SK-N-SH (cell line): ENCODE data around the gene SBK1. TPM values are rescaled to one million over a fixed set of nuclear protein-coding genes. Genes with fewer than 3 reads are reported as not detected.

ENCODE experiments used
- CTCF ChIA-PET: fragments of 300-600, 350-600 bp; formaldehyde crosslinking; extraction: SDS; loops from one replicate; lab custom pipeline; 2021; lab: Yijun Ruan, JAX
- POLR2A ChIA-PET: fragments of 350-600 bp; sonication (Branson Sonifier 250); formaldehyde crosslinking; extraction: SDS; loops from one replicate; lab custom pipeline; 2020; ENCODE audit warnings: antibody characterized with exemption, inconsistent platforms; lab: Yijun Ruan, JAX
- DNase-seq: peaks from one replicate; pipeline ENCODE4 v3.0.0; 2012
- H2AFZ ChIP-seq: fragments of 200-600 bp; sonication (generic); 2 replicates; pipeline ENCODE4 v1.8.1; 2016; ENCODE audit warnings: antibody characterized with exemption, mild to moderate bottlenecking, low read depth
- H3F3A ChIP-seq: fragments of 200-600 bp; sonication (generic); replicated peaks from 2 replicates; pipeline ENCODE3; 2016; ENCODE audit warnings: antibody characterized with exemption, mild to moderate bottlenecking; ENCODE audit not compliant: insufficient read depth
- H3K27ac ChIP-seq, 2 experiments: fragments of 200-500 bp in 1 of 2; fragments of 200-600 bp in 1 of 2; sonication (Bioruptor generic) in 1 of 2; sonication (generic), shearing (Covaris generic) in 1 of 2; 2 replicates each; pipeline versions ENCODE4 v1.5.1 to v1.6.1; 2014 to 2016; ENCODE audit warnings: low read depth in 2 of 2, inconsistent platforms in 1 of 2, low read length in 1 of 2, mild to moderate bottlenecking in 1 of 2, mixed read lengths in 1 of 2
- H3K27me3 ChIP-seq: fragments of 200-600 bp; sonication (generic), shearing (Covaris generic); 2 replicates; pipeline ENCODE4 v1.6.1; 2016; ENCODE audit warnings: mixed run types; ENCODE audit not compliant: insufficient read depth
- H3K36me3 ChIP-seq, 2 experiments: fragments of 200-500 bp in 1 of 2; fragments of 200-600 bp in 1 of 2; sonication (Bioruptor generic) in 1 of 2; sonication (generic) in 1 of 2; replicated peaks in 1 of 2; 2 replicates each; pipeline versions ENCODE3 to v1.5.1; 2014 to 2016; ENCODE audit warnings: low read length in 1 of 2, mild to moderate bottlenecking in 1 of 2; ENCODE audit not compliant: insufficient read depth in 2 of 2, control insufficient read depth in 1 of 2
- H3K4me1 ChIP-seq, 2 experiments: fragments of 200-500 bp in 1 of 2; fragments of 200-600 bp in 1 of 2; sonication (Bioruptor generic) in 1 of 2; sonication (generic), shearing (Covaris generic) in 1 of 2; 2 replicates each; pipeline versions ENCODE4 v1.5.1 to v1.6.1; 2014 to 2016; ENCODE audit warnings: low read depth in 1 of 2, low read length in 1 of 2, mixed run types in 1 of 2; ENCODE audit not compliant: insufficient read depth in 2 of 2, control insufficient read depth in 1 of 2
- H3K4me2 ChIP-seq: fragments of 200-600 bp; sonication (generic), shearing (Covaris generic); 2 replicates; pipeline ENCODE4 v1.6.1; 2017; ENCODE audit warnings: mixed run types
- H3K4me3 ChIP-seq, 2 experiments: fragments of 200-500 bp in 1 of 2; fragments of 200-600 bp in 1 of 2; sonication (Bioruptor generic) in 1 of 2; sonication (generic), shearing (Covaris generic) in 1 of 2; 2 replicates each; pipeline versions ENCODE4 v1.5.1 to v1.8.1; 2014 to 2016; ENCODE audit warnings: low read depth in 2 of 2, inconsistent platforms in 1 of 2, low read length in 1 of 2, mild to moderate bottlenecking in 1 of 2, mixed read lengths in 1 of 2, moderate library complexity in 1 of 2
- H3K79me2 ChIP-seq: fragments of 200-600 bp; sonication (generic); 2 replicates; pipeline ENCODE4 v1.8.1; 2017; ENCODE audit warnings: mild to moderate bottlenecking; ENCODE audit not compliant: insufficient read depth
- H3K9ac ChIP-seq: fragments of 200-600 bp; sonication (generic); 2 replicates; pipeline ENCODE4 v1.6.1; 2017; ENCODE audit warnings: mixed run types
- H3K9me2 ChIP-seq: fragments of 200-600 bp; sonication (generic); 2 replicates; pipeline ENCODE4 v1.6.1; 2017; ENCODE audit warnings: mixed run types
- H3K9me3 ChIP-seq: fragments of 200-600 bp; sonication (generic); 2 replicates; pipeline ENCODE4 v1.6.1; 2017; ENCODE audit warnings: mixed run types, mild to moderate bottlenecking, moderate library complexity
- H4K20me1 ChIP-seq: fragments of 200-600 bp; sonication (generic); 2 replicates; pipeline ENCODE4 v1.6.1; 2017; ENCODE audit warnings: mild to moderate bottlenecking, mixed run types; ENCODE audit not compliant: insufficient read depth
- EP300 ChIP-seq, 2 experiments: IDR thresholded peaks; 2 replicates each; pipeline versions ENCODE4 v1.4.0 to v1.6.1; 2012; ENCODE audit warnings: borderline replicate concordance in 1 of 2, low read depth in 1 of 2, low read length in 1 of 2
- EZH2phosphoT487 ChIP-seq: fragments of 200-600 bp; sonication (generic); IDR thresholded peaks from 2 replicates; pipeline ENCODE4 v1.6.1; 2017; ENCODE audit warnings: low read depth, mixed run types, mild to moderate bottlenecking, antibody characterized with exemption, moderate library complexity, borderline replicate concordance
- FOXJ3 ChIP-seq: sonication (generic); formaldehyde crosslinking; IDR thresholded peaks from 2 replicates; pipeline ENCODE4 v1.5.1; 2020; ENCODE audit warnings: mild to moderate bottlenecking, missing genetic modification reagents
- GABPA ChIP-seq: IDR thresholded peaks from 2 replicates; pipeline ENCODE4 v1.4.0; 2012; ENCODE audit warnings: low read depth, mild to moderate bottlenecking
- MEF2A ChIP-seq: IDR thresholded peaks from 2 replicates; pipeline ENCODE4 v1.4.0; 2012; ENCODE audit warnings: low read depth, borderline replicate concordance
- MXI1 ChIP-seq: IDR thresholded peaks from 2 replicates; pipeline ENCODE4 v1.6.1; 2012; ENCODE audit warnings: mild to moderate bottlenecking, low read depth, low read length, improper control_type of control experiment
- NFIC ChIP-seq: IDR thresholded peaks from 2 replicates; pipeline ENCODE4 v1.4.0; 2012; ENCODE audit warnings: borderline replicate concordance
- POLR2AphosphoS5 ChIP-seq: IDR thresholded peaks from 2 replicates; pipeline ENCODE4 v1.6.1; 2012; ENCODE audit warnings: low read depth, low read length
- RAD21 ChIP-seq: IDR thresholded peaks from 2 replicates; pipeline ENCODE4 v1.6.1; 2012; ENCODE audit warnings: mild to moderate bottlenecking, low read length
- RCOR1 ChIP-seq: fragments of 150-350 bp; IDR thresholded peaks from 2 replicates; pipeline ENCODE4 v1.6.1; 2017; ENCODE audit warnings: antibody characterized with exemption, low read length
- RFX5 ChIP-seq: IDR thresholded peaks from 2 replicates; pipeline ENCODE4 v1.6.1; 2012; ENCODE audit warnings: mild to moderate bottlenecking, improper control_type of control experiment, low read length
- SMC3 ChIP-seq: IDR thresholded peaks from 2 replicates; pipeline ENCODE4 v1.6.1; 2012; ENCODE audit warnings: low read depth, low read length, improper control_type of control experiment
- WGBS: methylation state at CpG from one replicate; pipeline ENCODE4 v1.1.6; 2017; ENCODE audit warnings: low lambda C conversion rate; 5-methylcytosine and 5-hydroxymethylcytosine counted together
- polyA plus RNA-seq, 3 experiments: library from polyadenylated mRNA; depleted of rRNA; stranded (reverse); fragments of >200 nt; gene quantifications; 2 replicates each; pipeline ENCODE4 v1.2.3, GENCODE V29; 2012
- TF ChIP-seq, protein P1 (sequence below): IDR thresholded peaks from 2 replicates; pipeline ENCODE4 v1.4.0; 2012; ENCODE audit warnings: low read depth
- TF ChIP-seq, protein P2 (sequence below): fragments of 200-600 bp; sonication (generic); IDR thresholded peaks from 2 replicates; pipeline ENCODE4 v1.6.1; 2017; ENCODE audit warnings: antibody characterized with exemption, mild to moderate bottlenecking, moderate library complexity
- TF ChIP-seq, protein P3 (sequence below): IDR thresholded peaks from 2 replicates; pipeline ENCODE4 v1.4.0; 2012; ENCODE audit warnings: low read depth, borderline replicate concordance
- TF ChIP-seq, protein P4 (sequence below): IDR thresholded peaks from 2 replicates; pipeline ENCODE4 v1.4.0; 2012; ENCODE audit warnings: low read depth, borderline replicate concordance

Gene SBK1
- polyA plus RNA-seq, 1 of the 3 experiments (the other 2 are of a cell fraction) = 0.36 TPM

DNA sequence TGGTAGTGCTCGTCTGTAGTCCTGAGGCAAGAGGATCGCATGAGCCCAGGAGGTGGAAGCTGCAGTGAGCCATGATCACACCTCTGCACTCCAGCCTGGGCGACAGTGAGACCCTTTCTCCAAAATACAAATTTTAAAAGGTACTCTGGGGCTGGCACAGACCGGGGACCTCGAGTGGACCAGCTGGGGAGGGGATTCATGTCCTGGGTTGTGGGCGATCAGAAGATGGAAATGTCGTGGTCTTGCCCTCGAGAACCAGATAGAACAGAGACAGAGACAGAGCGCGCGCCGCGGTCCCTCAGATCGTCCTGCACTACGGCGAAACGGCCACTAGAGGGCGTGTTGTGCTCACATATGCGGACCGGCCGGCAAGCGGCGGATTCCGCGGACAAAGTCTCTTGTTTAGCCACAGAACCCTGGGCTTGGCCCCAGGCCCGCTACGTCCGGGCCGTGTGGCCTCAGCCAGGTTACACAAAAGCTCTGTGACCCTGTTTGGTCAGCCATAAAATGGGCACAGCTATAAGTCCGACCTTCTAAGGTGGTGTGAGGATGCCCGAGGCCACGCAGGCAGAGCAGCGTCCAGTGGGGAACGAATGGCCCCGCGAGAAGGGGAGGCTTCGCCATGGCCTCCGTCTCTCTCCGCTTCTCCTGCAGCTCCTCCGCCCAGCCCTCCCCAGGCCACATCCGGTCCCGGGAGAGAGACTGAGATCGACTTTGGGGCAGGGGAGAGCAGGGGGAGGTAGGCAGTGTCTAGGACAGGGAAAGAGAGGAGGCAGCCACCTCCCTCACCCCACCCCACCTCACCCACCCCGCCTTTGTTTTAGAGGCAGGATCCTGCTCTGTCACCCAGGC is 14.6 kb upstream of the SBK1 start:
- Histone ChIP-seq H4K20me1 (no peaks in the 10 kb centered on the region), H3K36me3 (no peaks in the 10 kb centered on the region), H3K4me2 (peak overlapping the region; percentile 95), H3F3A (no peaks in the 10 kb centered on the region), H3K27me3 (peaks cover 6% of the 10 kb centered on the region), H3K4me3 (peak overlapping the region; percentile 48 to 60), H3K79me2 (no peaks in the 10 kb centered on the region), H3K9me3 (no peaks in the 10 kb centered on the region), H3K4me1 (peaks cover 0 to 5% of the 10 kb centered on the region in 2 experiments; a peak in 1 of 4 replicates), H3K9ac (peak overlapping the region; percentile 51; the same call in 1 of the 2 replicates), H3K27ac (peak overlapping the region in 1 of 2 experiments; percentile 71; a peak in 2 of 4 replicates), H2AFZ (peak overlapping the region; percentile 98), H3K9me2 (no peaks in the 10 kb centered on the region)
- peak; percentile 86 for DNase-seq
- 2% methylated on average over 35 of the region's 44 CpGs for WGBS
- ChIA-PET CTCF (interaction anchor here (0.6 to 15.4 kb wide), 28 partner anchors 9 to 637 kb away, joined by 3 to 302 read pairs (median 6); partner anchors contain the start of gene SBK1), POLR2A (interaction anchor here (0.7 to 1.3 kb wide), 2 partner anchors 15 to 39 kb away, joined by 3 to 7 read pairs; partner anchors contain the start of gene SBK1)
- TF ChIP-seq RFX5 = no peak
- TF ChIP-seq EP300 (IDR thresholded peaks at IDR 0.05; ENCODE audit: borderline replicate concordance in 1 of 2, low read depth in 1 of 2, low read length in 1 of 2) = no peak
- TF ChIP-seq FOXJ3 (CRISPR knock-in tag) = no peak
- peak; percentile 29; the same call in 1 of the 2 replicates for TF ChIP-seq NFIC
- TF ChIP-seq, protein P1, sequence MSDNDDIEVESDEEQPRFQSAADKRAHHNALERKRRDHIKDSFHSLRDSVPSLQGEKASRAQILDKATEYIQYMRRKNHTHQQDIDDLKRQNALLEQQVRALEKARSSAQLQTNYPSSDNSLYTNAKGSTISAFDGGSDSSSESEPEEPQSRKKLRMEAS = peak; percentile 80; the same call in 1 of the 2 replicates
- peak; percentile 97 for TF ChIP-seq RAD21
- no peak for TF ChIP-seq POLR2AphosphoS5
- peak; percentile 87 for TF ChIP-seq SMC3
- no peak for TF ChIP-seq EZH2phosphoT487
- TF ChIP-seq, protein P2, sequence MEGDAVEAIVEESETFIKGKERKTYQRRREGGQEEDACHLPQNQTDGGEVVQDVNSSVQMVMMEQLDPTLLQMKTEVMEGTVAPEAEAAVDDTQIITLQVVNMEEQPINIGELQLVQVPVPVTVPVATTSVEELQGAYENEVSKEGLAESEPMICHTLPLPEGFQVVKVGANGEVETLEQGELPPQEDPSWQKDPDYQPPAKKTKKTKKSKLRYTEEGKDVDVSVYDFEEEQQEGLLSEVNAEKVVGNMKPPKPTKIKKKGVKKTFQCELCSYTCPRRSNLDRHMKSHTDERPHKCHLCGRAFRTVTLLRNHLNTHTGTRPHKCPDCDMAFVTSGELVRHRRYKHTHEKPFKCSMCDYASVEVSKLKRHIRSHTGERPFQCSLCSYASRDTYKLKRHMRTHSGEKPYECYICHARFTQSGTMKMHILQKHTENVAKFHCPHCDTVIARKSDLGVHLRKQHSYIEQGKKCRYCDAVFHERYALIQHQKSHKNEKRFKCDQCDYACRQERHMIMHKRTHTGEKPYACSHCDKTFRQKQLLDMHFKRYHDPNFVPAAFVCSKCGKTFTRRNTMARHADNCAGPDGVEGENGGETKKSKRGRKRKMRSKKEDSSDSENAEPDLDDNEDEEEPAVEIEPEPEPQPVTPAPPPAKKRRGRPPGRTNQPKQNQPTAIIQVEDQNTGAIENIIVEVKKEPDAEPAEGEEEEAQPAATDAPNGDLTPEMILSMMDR = peak; percentile 90
- TF ChIP-seq, protein P3, sequence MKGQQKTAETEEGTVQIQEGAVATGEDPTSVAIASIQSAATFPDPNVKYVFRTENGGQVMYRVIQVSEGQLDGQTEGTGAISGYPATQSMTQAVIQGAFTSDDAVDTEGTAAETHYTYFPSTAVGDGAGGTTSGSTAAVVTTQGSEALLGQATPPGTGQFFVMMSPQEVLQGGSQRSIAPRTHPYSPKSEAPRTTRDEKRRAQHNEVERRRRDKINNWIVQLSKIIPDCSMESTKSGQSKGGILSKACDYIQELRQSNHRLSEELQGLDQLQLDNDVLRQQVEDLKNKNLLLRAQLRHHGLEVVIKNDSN = no peak
- no peak for TF ChIP-seq GABPA
- TF ChIP-seq RCOR1 = no peak
- no peak for TF ChIP-seq MEF2A
- TF ChIP-seq, protein P4, sequence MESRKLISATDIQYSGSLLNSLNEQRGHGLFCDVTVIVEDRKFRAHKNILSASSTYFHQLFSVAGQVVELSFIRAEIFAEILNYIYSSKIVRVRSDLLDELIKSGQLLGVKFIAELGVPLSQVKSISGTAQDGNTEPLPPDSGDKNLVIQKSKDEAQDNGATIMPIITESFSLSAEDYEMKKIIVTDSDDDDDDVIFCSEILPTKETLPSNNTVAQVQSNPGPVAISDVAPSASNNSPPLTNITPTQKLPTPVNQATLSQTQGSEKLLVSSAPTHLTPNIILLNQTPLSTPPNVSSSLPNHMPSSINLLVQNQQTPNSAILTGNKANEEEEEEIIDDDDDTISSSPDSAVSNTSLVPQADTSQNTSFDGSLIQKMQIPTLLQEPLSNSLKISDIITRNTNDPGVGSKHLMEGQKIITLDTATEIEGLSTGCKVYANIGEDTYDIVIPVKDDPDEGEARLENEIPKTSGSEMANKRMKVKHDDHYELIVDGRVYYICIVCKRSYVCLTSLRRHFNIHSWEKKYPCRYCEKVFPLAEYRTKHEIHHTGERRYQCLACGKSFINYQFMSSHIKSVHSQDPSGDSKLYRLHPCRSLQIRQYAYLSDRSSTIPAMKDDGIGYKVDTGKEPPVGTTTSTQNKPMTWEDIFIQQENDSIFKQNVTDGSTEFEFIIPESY = no peak
- no peak; the same call in 1 of the 2 replicates for TF ChIP-seq MXI1
